22Rv1 (cell line): Measurements from ENCODE around the gene MRPL18.
"Not testable (repeated sequence)": the region's sequence is repeated elsewhere in the genome, so short reads cannot be mapped to it uniquely, and the experiment has no call there.

ENCODE experiments used
- H3K27ac ChIP-seq: fragments of 450-650 bp; 2 replicates; pipeline ENCODE4 v1.5.1; 2017
- ZFX ChIP-seq: fragments of 450-650 bp; IDR thresholded peaks from 2 replicates; pipeline ENCODE4 v1.6.1; 2017; ENCODE audit warnings: antibody characterized with exemption, borderline replicate concordance
- TF ChIP-seq, protein P1 (sequence below): fragments of 450-650 bp; IDR thresholded peaks from 2 replicates; pipeline ENCODE4 v1.5.1; 2017; ENCODE audit warnings: mild to moderate bottlenecking

Gene MRPL18

DNA sequence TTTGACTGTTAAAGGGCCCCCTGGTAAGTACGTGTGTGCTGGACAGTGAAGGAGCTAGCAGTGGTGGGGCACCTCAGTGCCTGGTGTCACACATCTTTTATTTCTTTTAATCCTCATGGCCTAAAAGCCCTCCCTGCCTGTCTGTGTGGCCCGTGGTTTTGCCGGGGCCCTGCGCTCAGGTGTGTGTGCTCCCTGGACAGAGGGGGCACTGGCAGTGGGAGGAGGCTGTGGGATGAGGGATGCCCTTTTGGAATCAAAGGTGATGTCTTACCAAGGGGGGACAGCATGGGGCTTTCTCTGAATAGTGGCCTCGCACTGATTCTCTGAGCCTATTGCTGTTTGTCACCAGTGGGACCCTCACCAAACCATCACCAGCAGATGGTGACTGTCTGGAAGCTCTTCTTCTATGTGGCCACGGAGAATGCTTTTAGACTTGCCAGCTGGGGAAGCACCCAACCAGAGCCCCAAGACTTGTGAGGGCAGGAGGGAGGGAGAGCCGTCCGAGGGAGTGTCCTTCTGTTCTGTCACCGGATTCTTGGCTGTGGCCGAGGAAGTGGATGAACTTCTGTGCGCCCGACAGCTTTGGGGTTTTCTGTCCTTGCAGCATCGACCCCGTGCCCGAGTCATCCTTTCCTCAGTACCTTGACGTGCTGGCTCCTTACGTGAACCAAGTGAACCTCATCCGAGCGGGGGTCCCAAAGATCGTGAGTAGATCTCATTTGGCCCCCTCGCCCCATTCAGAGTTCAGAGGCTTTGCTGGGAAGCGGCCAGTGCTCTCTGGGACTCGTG lies 27.9 kb downstream of the MRPL18 start:
- TF ChIP-seq, protein P1, sequence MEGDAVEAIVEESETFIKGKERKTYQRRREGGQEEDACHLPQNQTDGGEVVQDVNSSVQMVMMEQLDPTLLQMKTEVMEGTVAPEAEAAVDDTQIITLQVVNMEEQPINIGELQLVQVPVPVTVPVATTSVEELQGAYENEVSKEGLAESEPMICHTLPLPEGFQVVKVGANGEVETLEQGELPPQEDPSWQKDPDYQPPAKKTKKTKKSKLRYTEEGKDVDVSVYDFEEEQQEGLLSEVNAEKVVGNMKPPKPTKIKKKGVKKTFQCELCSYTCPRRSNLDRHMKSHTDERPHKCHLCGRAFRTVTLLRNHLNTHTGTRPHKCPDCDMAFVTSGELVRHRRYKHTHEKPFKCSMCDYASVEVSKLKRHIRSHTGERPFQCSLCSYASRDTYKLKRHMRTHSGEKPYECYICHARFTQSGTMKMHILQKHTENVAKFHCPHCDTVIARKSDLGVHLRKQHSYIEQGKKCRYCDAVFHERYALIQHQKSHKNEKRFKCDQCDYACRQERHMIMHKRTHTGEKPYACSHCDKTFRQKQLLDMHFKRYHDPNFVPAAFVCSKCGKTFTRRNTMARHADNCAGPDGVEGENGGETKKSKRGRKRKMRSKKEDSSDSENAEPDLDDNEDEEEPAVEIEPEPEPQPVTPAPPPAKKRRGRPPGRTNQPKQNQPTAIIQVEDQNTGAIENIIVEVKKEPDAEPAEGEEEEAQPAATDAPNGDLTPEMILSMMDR, result no peak
- TF ChIP-seq ZFX, result no peak
- no peak overlapping the region for H3K27ac ChIP-seq

DNA sequence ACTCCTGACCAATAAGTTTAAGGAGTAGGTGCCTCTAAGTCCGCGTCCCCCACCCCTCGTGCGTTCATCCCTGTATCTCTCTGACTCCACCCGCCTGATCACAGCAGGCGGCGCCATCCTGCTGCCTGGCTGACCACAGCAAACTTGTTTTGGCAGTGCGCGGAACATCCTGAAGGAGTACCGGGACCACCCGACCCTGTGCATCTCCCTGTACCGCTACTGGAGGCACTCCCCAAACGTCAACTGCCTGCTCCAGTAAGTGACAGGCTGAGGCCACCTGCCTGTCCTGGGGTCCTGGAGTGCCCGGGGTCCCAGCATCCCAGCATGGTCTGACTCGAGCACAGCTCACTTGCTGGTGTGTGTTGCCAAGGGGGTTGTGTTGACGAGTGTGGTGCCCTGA lies 28.8 kb downstream of the MRPL18 start:
- no peak for TF ChIP-seq ZFX
- no peak overlapping the region for H3K27ac ChIP-seq

DNA sequence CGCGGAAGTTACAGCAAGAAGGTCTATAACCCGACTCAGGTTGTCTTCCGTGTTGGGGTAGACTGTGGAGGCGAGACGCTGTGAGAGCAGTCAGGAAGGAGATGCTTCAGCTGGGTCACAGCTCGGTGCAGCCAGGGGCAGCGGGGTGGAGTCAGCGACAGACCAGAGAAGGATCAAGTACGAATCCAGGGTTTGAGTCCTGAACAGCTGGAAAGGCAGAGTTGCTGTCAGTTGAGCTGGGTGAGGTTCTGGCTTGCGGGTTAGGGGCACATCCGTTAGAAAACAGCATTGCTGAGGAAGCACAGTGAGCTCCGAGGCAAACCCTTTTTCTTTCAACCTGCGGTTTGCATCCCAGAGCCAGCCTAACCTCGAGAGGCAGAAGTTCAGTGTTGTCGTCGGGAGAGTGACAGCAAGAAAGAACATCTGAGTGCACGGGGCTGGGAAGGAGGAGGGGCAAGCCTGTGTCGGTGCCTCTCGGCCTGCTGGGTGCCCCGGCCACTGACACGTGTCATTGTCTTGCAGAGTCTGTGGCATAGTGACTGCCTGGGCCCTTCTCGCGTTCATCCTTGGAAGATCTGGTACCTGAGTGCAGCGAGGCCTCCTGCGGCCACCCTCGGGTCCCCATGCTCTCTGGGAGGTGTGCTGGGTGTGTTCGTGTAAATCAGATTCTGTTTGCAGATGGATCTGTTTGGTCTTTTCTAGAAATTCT lies 29.8 kb downstream of the MRPL18 start:
- TF ChIP-seq, protein P1, result no peak
- no peak for TF ChIP-seq ZFX
- H3K27ac ChIP-seq, result no peak overlapping the region

DNA sequence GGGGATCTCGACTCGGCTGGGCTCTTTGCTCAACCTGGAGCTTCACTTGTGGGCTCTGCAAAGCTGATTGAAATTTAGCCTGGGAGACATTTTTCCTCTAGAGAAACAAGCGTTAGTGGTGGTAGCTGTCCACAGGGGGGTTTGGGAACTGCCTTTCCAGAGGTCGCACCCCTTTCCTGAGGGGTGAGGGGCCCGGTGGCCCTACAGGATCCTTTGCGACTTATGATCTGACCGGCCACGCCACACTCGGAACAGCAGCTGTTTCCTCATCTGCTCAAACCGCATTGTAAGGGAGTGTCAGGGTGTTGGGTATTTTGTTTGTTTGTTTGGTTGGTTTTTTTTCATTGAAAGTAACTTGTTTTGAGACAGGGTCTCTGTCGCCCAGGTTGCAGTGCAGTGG lies 30.9 kb downstream of the MRPL18 start:
- TF ChIP-seq, protein P1, result no peak
- TF ChIP-seq ZFX, result no peak
- H3K27ac ChIP-seq, result no peak overlapping the region

DNA sequence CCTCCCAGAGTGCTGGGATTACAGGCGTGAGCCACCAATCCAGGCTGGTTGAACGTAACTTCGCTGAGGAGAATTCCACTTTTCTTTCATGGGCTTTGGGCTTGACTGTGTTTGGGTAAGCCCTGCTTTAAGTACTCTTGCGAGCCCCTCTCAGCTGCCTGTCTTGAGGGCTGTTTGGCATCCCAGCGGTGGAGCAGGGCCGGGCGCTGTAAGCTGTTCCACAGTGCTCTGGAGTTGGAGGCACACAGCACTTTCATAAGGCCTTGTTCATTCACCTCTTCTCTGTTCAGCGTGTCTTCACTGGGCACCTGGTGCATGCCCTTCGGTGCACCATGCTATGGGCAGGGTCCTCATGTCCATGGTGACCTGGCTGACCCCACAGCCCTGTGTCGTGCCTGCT lies 31.5 kb downstream of the MRPL18 start:
- no peak overlapping the region for H3K27ac ChIP-seq
- TF ChIP-seq, protein P1, result no peak
- TF ChIP-seq ZFX, result no peak

DNA sequence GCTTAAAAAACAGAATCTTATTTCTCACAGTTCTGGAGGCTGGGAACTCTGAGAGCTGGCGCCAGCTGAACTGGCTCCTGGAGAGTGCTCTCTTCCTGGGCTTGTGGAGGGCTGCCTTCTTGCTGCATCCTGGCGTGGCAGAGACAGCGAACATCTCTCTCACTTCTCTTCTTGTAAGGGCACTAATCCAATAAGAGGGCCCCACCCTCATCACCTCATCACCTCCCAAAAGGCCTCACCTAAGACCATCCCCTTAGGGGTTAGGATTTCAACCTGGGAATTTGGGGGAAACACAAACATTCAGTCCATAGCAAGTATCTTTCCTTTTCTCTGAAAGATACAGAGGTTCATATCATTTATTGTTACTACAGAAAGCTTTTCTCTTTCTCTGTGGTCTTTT lies 33.7 kb downstream of the MRPL18 start:
- TF ChIP-seq, protein P1, result no peak
- TF ChIP-seq ZFX, result no peak
- no peak overlapping the region for H3K27ac ChIP-seq

DNA sequence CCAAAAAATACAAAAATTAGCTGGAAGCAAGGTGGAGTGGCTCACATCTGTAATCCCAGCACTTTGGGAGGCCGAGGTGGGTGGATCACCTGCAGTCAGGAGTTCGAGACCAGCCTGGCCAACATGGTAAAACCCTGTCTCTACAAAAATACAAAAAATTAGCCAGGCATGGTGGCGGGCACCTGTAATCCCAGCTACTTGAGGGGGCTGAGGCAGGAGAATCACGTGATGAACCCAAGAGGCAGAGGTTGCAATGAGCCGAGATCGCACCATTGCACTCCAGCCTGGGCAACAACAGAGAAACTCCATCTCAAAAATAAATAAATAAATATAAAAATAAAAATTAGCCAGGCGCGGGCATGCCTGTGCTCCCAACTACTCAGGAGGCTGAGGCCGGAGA lies 34.4 kb downstream of the MRPL18 start:
- not testable (repeated sequence) for H3K27ac ChIP-seq

DNA sequence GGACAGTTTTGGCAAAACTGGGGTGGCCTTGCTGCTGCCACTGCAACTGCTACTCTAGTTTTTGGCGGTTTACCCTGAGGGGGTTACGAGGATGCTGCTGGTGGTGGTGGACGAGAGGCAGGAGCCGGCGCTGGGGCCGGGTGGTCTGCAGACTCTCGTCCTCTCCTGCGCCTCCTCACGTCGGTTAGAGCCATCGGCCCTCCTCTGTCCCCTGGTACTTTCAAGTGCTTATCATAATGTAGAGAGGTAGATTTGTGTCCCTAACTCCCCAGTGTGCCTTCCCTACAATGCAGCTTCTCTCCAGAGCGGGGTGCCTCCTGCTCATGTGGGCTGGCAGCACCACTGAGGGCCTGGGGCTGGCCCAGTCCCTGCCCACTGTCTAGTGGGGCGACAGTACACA lies 35.7 kb downstream of the MRPL18 start:
- TF ChIP-seq, protein P1, result no peak
- TF ChIP-seq ZFX, result no peak
- no peak overlapping the region for H3K27ac ChIP-seq
